Activated B cell treated with CpG ODN at 0.5 μM for 24 hours (primary cell): Measurements from ENCODE around the gene SLC17A9. TPM values are rescaled to one million over a fixed set of nuclear protein-coding genes. Genes with fewer than 3 reads are reported as not detected.
A peak's percentile ranks its signal among the peaks of the same experiment; 100 is the strongest.

ENCODE experiments used
- ATAC-seq: fragments of 200-7000 bp; cut with Tn5 transposase; one replicate; pipeline ENCODE4 v1.10.0; 2021; ENCODE audit warnings: low read depth, mild to moderate bottlenecking, moderate library complexity
- CTCF ChIA-PET: fragments of 350-600 bp; sonication (Branson Sonifier 250); formaldehyde crosslinking; loops from one replicate; lab custom pipeline; 2021; ENCODE audit warnings: antibody characterized with exemption; lab: Charles Lee
- POLR2A ChIA-PET: fragments of 350-600 bp; sonication (Branson Sonifier 250); formaldehyde crosslinking; loops from one replicate; lab custom pipeline; 2021; ENCODE audit warnings: antibody characterized with exemption; lab: Charles Lee
- DNase-seq: peaks from one replicate; pipeline ENCODE4 v3.0.0; 2022
- H3K27ac Mint-ChIP-seq: one replicate; pipeline ENCODE4 v1.8.0; 2020; ENCODE audit warnings: mixed read lengths
- H3K27me3 Mint-ChIP-seq: one replicate; pipeline ENCODE4 v1.8.0; 2021; ENCODE audit warnings: mixed read lengths
- H3K36me3 Mint-ChIP-seq: one replicate; pipeline ENCODE4 v1.8.0; 2021; ENCODE audit warnings: low read depth, mixed read lengths
- H3K4me1 Mint-ChIP-seq: one replicate; pipeline ENCODE4 v1.8.0; 2021; ENCODE audit warnings: mixed read lengths
- H3K4me3 Mint-ChIP-seq: one replicate; pipeline ENCODE4 v1.8.0; 2020; ENCODE audit warnings: mild to moderate bottlenecking, mixed read lengths
- H3K9me3 Mint-ChIP-seq: one replicate; pipeline ENCODE4 v1.8.0; 2020; ENCODE audit warnings: mixed read lengths
- CTCF ChIP-seq: fragments of 200-600 bp; IDR thresholded peaks from one replicate; pipeline ENCODE4 v1.8.0; 2022; ENCODE audit warnings: antibody characterized with exemption, mild to moderate bottlenecking
- intact Hi-C: fragments of 100-400 bp; cut with micrococcal nuclease; formaldehyde crosslinking; loops from one replicate; pipeline ENCODE4 v1.15.1; 2024
- total RNA-seq: library from RNA; stranded (reverse); gene quantifications from 2 replicates; pipeline ENCODE4 v1.2.3, GENCODE V29; 2022

Gene SLC17A9
- total RNA-seq, 1 donor from 2014 or later, result 47.6 TPM

GRCh38 chr20:62910777-62911497 lies 41.6 kb upstream of the SLC17A9 start:
- POLR2A ChIA-PET, result no interaction called here
- Mint-ChIP-seq H3K27me3 (no peaks in the 10 kb centered on the region), H3K36me3 (peaks cover 81% of the 10 kb centered on the region), H3K4me1 (peaks cover 35% of the 10 kb centered on the region), H3K4me3 (no peak overlapping the region), H3K9me3 (no peaks in the 10 kb centered on the region), H3K27ac (no peak overlapping the region)
- ATAC-seq, result no peak
- intact Hi-C loops, result no loop called here
- no peak for TF ChIP-seq CTCF
- CTCF ChIA-PET, result no interaction called here
- no peak for DNase-seq

GRCh38 chr20:62911701-62912280 lies 40.7 kb upstream of the SLC17A9 start:
- H3K27ac Mint-ChIP-seq, result no peak overlapping the region
- intact Hi-C loops, result no loop called here
- no peaks in the 10 kb centered on the region for H3K27me3 Mint-ChIP-seq
- H3K36me3 Mint-ChIP-seq, result peaks cover 76% of the 10 kb centered on the region
- DNase-seq, result no peak
- ChIA-PET CTCF (no interaction called here), POLR2A (no interaction called here)
- peaks cover 42% of the 10 kb centered on the region for H3K4me1 Mint-ChIP-seq
- no peak for ATAC-seq
- H3K9me3 Mint-ChIP-seq, result no peaks in the 10 kb centered on the region
- no peak for TF ChIP-seq CTCF
- no peak overlapping the region for H3K4me3 Mint-ChIP-seq

GRCh38 chr20:62913043-62913630 lies 39.4 kb upstream of the SLC17A9 start:
- ChIA-PET POLR2A (no interaction called here), CTCF (interaction anchor here (1.1 kb wide), 1 partner anchor 11 kb away, joined by 4 read pairs; no protein-coding TSS in a partner anchor)
- Mint-ChIP-seq H3K4me1 (peaks cover 48% of the 10 kb centered on the region), H3K4me3 (no peak overlapping the region), H3K36me3 (peaks cover 68% of the 10 kb centered on the region), H3K9me3 (no peaks in the 10 kb centered on the region), H3K27me3 (no peaks in the 10 kb centered on the region), H3K27ac (no peak overlapping the region)
- DNase-seq (no peak), ATAC-seq (no peak)
- intact Hi-C loops, result no loop called here
- TF ChIP-seq CTCF, result no peak

GRCh38 chr20:62914436-62914835 lies 38.1 kb upstream of the SLC17A9 start:
- TF ChIP-seq CTCF, result no peak
- no peak overlapping the region for H3K27ac Mint-ChIP-seq
- ChIA-PET CTCF (interaction anchor here (1.1 kb wide), 1 partner anchor 13 kb away, joined by 4 read pairs; no protein-coding TSS in a partner anchor), POLR2A (interaction anchor here (1.2 kb wide), 1 partner anchor 10 kb away, joined by 3 read pairs; no protein-coding TSS in a partner anchor)
- peaks cover 57% of the 10 kb centered on the region for H3K4me1 Mint-ChIP-seq
- intact Hi-C loops, result no loop called here
- no peak for ATAC-seq
- DNase-seq, result no peak
- H3K27me3 Mint-ChIP-seq, result no peaks in the 10 kb centered on the region
- H3K9me3 Mint-ChIP-seq, result no peaks in the 10 kb centered on the region
- H3K36me3 Mint-ChIP-seq, result peaks cover 55% of the 10 kb centered on the region
- no peak overlapping the region for H3K4me3 Mint-ChIP-seq

- no peaks in the 10 kb centered on the region for H3K27me3 Mint-ChIP-seq
- peaks cover 60% of the 10 kb centered on the region for H3K4me1 Mint-ChIP-seq
- intact Hi-C loops, result no loop called here
- DNase-seq (no peak), ATAC-seq (no peak)
- CTCF ChIA-PET, result no interaction called here
- POLR2A ChIA-PET, result interaction anchor here (1.2 kb wide), 1 partner anchor 9 kb away, joined by 3 read pairs; no protein-coding TSS in a partner anchor
- TF ChIP-seq CTCF, result no peak
- peaks cover 49% of the 10 kb centered on the region for H3K36me3 Mint-ChIP-seq
- H3K4me3 Mint-ChIP-seq, result no peak overlapping the region
- no peaks in the 10 kb centered on the region for H3K9me3 Mint-ChIP-seq
- H3K27ac Mint-ChIP-seq, result peak overlapping the region; percentile 56
These were observed 37.5 kb upstream of the SLC17A9 start for GRCh38 chr20:62914970-62915457.
